ACC112 (cell line): Measurements from ENCODE around the gene CACNA2D1.
A peak's percentile ranks its signal among the peaks of the same experiment; 100 is the strongest.
"Not testable (repeated sequence)": the region's sequence is repeated elsewhere in the genome, so short reads cannot be mapped to it uniquely, and the experiment has no call there.

Experiments
- H2AFZ ChIP-seq: fragments of 200-600 bp; sonication (generic); one replicate; pipeline ENCODE4 v1.6.0; 2017; ENCODE audit warnings: antibody characterized with exemption, low read length; ENCODE audit not compliant: unreplicated experiment
- H3K27ac ChIP-seq: fragments of 200-600 bp; sonication (generic); 2 replicates; pipeline ENCODE4 v1.5.1; 2014; ENCODE audit warnings: low read depth, mild to moderate bottlenecking, antibody characterized with exemption, low read length, moderate library complexity
- H3K27me3 ChIP-seq: fragments of 200-600 bp; sonication (generic); 2 replicates; pipeline ENCODE4 v1.6.1; 2014; ENCODE audit warnings: mild to moderate bottlenecking, antibody characterized with exemption, low read length, moderate library complexity, mixed read lengths; ENCODE audit not compliant: insufficient read depth
- H3K36me3 ChIP-seq: fragments of 200-600 bp; sonication (generic); 2 replicates; pipeline ENCODE4 v1.6.1; 2016; ENCODE audit warnings: mild to moderate bottlenecking, antibody characterized with exemption, low read length, moderate library complexity, mixed read lengths; ENCODE audit not compliant: insufficient read depth
- H3K4me1 ChIP-seq: fragments of 200-600 bp; sonication (generic); one replicate; pipeline ENCODE4 v1.6.1; 2016; ENCODE audit warnings: low read length, mixed read lengths; ENCODE audit not compliant: insufficient read depth, unreplicated experiment, control insufficient read depth
- H3K4me3 ChIP-seq: fragments of 200-600 bp; sonication (generic); 2 replicates; pipeline ENCODE4 v1.5.1; 2014; ENCODE audit warnings: mild to moderate bottlenecking, low read depth, low read length
- H3K79me2 ChIP-seq: fragments of 200-600 bp; sonication (generic); one replicate; pipeline ENCODE4 v1.6.0; 2016; ENCODE audit warnings: low read length; ENCODE audit not compliant: control insufficient read depth, unreplicated experiment, insufficient read depth

The CACNA2D1 gene

DNA sequence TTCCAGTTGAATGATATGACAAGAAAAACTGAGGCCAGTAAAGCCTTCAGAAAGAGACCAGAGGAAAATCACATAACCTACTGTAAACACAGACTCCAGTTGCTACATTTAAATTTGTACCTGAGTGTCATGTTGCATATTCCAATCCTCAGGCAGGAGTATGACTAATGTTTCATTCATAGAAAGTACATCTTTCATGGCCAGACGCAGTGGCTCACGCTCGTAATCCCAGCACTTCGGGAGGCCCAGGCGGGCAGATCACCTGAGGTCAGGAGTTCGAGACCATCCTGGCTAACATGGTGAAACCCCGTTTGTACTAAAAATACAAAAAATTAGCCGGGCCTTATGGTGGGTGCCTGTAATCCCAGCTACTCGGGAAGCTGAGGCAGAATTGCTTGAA is 429.0 kb downstream of the CACNA2D1 start:
- not testable (repeated sequence) for H2AFZ ChIP-seq, H3K27me3 ChIP-seq, H3K36me3 ChIP-seq, H3K79me2 ChIP-seq, H3K27ac ChIP-seq, H3K4me3 ChIP-seq
- peaks cover 12% of the 10 kb centered on the region for H3K4me1 ChIP-seq

DNA sequence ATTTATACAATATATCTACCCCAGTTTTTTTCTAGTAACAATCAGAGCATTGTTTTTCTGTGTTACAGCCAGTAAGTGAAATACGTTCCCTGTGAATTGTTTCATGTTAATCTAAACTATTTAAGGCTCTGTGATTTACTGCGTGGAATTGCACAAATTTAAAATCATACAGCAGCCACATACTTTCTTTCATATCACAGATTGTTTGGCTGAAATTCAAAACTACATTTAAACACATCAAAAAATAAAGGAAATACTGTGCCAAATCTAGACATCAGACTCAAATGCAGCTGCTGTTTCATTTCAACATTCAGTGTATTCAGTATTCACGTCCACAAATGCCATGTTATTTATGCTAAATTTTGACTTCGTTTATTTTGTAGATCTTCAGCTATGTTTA is 431.1 kb downstream of the CACNA2D1 start:
- Histone ChIP-seq H3K4me3 (no peak overlapping the region), H3K79me2 (no peaks in the 10 kb centered on the region), H3K36me3 (no peaks in the 10 kb centered on the region), H3K27me3 (no peaks in the 10 kb centered on the region), H3K4me1 (peaks cover 7% of the 10 kb centered on the region), H2AFZ (no peak overlapping the region), H3K27ac (no peak overlapping the region)

DNA sequence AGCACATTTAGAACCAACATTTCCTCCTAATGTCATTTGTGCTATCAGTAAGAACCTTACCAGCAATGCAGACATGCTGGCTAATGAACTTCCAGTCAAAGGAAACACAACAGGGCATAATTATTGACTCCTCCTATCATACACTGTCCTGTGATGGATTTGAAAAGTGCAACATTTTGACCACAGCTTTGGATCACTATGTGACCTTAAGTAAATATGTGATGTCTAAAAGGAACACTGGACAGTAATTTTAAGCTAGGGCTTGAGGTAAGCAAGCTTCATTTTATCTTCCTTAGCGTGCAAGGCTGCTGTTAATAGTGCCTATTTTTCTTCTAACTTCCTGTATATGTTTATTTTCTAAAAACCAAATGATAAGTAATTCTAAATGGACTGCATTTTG is 433.2 kb downstream of the CACNA2D1 start:
- Histone ChIP-seq H3K27me3 (no peaks in the 10 kb centered on the region), H3K79me2 (no peaks in the 10 kb centered on the region), H3K4me1 (no peaks in the 10 kb centered on the region), H3K4me3 (no peak overlapping the region), H3K27ac (no peak overlapping the region), H2AFZ (no peak overlapping the region), H3K36me3 (no peaks in the 10 kb centered on the region)

DNA sequence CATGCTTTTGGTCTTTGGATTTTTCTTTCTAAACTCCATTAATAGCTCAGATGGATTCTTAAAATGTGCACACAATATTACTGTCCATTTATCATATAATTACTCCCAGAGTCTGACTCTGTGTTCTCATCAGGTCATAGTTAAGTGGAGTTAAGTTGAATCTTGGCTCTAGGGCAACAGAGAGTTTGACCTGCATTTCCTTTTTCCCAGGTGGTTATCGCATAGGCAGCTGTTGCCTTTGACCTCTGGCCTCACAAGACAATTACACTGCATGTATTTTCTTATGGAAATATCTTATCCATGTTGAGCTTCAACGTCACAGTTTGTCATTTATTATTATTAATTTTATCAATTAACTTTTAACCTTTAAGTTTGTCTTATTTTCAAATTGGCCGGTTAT is 436.3 kb downstream of the CACNA2D1 start:
- H3K4me1 ChIP-seq, result no peaks in the 10 kb centered on the region
- H3K79me2 ChIP-seq, result no peaks in the 10 kb centered on the region
- H3K27ac ChIP-seq, result no peak overlapping the region
- H3K36me3 ChIP-seq, result no peaks in the 10 kb centered on the region
- H2AFZ ChIP-seq, result no peak overlapping the region
- H3K4me3 ChIP-seq, result no peak overlapping the region
- H3K27me3 ChIP-seq, result no peaks in the 10 kb centered on the region

DNA sequence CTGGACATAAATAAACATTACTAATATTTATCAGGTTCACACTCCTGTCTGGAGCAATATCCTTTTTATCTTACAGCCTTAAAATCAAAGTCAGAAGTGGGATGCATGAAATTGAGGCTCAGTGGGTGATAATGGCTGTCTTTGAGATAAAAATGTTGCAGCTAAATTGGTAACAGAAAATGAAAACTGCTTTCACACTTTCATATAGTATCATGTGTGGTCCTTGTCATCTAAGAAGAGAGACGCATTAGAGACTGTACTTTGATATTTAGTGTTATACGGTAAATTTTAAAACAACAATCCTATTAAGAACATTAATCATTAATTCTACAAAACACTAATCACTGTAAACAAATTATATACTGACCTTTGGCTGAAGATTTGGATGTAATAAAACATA is 438.5 kb downstream of the CACNA2D1 start:
- Histone ChIP-seq H3K79me2 (no peaks in the 10 kb centered on the region), H3K27ac (no peak overlapping the region), H3K36me3 (no peaks in the 10 kb centered on the region), H2AFZ (no peak overlapping the region), H3K4me1 (no peaks in the 10 kb centered on the region), H3K27me3 (no peaks in the 10 kb centered on the region), H3K4me3 (no peak overlapping the region)

DNA sequence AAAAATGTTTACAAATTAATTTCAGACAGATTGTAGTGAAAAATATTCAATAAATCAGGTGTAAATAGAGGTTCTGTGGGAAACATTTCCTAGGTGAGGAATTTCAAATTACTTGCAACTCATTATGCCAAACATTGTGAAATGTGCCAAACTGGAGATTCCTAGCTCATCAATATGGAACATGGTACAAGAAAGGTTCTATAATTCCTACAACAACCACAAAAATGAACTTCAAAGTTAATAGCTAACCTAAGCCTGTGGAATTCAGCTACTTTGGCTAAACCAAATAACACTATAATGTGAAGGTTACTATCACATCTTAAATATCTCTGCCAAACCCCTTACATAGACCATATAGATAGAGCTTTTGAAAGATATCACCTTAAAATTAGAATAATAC is 450.4 kb downstream of the CACNA2D1 start:
- peaks cover 4% of the 10 kb centered on the region for H3K4me1 ChIP-seq
- H3K27me3 ChIP-seq, result no peaks in the 10 kb centered on the region

DNA sequence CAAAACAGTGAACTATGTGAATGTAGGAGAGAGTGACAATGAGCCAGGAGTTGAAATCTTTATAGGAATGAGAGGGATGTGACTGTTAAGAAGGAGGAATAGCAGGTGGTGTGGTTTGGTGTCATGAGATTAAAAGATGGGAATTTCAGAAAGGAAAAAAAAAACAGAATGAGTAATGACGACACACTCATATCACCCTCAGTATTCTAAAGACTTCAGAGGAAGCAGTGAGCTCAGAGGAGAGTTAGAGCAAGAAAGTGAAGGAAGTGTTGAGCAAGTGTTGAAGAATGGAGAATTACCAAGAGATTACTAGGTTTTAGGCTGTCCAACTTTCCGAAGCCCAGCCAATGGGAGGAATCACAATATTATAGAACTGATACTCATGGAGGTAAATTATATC is 453.2 kb downstream of the CACNA2D1 start:
- H3K4me3 ChIP-seq, result no peak overlapping the region
- H3K27ac ChIP-seq, result peak overlapping the region; percentile 26; the same call in 1 of the 2 replicates
- no peaks in the 10 kb centered on the region for H3K79me2 ChIP-seq
- H3K27me3 ChIP-seq, result no peaks in the 10 kb centered on the region
- H3K36me3 ChIP-seq, result peaks cover 8% of the 10 kb centered on the region
- peaks cover 4% of the 10 kb centered on the region for H3K4me1 ChIP-seq
- H2AFZ ChIP-seq, result no peak overlapping the region

More for the DNA sequence above, 450.4 kb downstream of the CACNA2D1 start:
- Histone ChIP-seq H3K79me2 (no peaks in the 10 kb centered on the region), H2AFZ (no peak overlapping the region), H3K36me3 (peaks cover 8% of the 10 kb centered on the region), H3K4me3 (no peak overlapping the region), H3K27ac (no peak overlapping the region)

DNA sequence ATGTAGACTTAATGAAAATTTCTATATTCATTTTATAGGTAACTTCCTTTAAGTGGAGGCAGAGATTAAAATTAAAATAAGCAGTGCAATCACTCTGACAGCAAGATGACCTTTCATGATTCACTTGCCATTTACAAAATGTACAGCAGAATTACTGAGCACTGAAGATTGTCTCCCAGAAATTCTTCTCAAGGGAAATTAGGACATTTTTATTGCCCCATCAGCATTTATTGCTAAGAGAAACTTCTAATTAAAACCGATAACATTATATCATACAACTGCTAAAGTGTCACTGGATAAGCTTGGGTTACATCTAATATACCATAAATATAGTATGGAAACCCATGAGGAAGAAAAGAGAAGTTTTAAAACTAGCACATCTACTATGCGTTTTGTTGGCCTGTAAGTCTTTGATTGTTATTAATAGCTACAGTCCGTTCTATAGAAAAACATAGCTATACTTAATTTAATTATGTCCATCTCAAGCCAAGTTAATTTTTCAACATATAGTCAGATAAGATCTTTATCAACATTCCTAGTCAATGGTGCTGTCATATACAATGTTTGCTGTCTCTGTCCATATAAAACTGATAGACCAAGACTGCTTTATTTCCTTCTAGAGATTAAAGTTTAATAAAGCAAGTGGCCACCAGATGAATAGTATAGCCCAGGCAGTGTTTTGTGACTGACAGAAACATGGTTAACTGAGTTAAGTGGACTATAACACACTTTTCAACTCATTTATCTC is 456.7 kb downstream of the CACNA2D1 start:
- Histone ChIP-seq H3K36me3 (peaks cover 8% of the 10 kb centered on the region), H3K79me2 (no peaks in the 10 kb centered on the region), H3K4me3 (no peak overlapping the region), H3K4me1 (peaks cover 4% of the 10 kb centered on the region), H2AFZ (no peak overlapping the region), H3K27me3 (no peaks in the 10 kb centered on the region), H3K27ac (no peak overlapping the region)

DNA sequence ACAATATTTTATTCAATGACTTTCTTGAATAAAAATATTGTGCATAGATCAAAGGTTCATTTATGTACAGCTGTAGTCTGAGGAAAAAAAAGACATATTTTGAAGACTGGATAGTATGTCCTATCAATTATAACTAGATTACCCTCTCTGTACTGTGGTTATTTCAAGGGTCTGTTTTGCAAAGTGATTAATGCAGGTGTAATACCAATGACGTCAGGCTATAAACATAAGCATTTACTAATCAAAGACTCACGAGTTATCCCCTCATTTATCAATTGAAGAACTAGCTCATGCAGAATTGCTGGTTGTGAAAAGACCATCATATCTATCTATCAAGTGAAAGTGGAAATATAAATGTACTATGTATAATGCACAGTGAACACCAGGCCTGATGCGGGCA is 460.2 kb downstream of the CACNA2D1 start:
- H3K4me1 ChIP-seq, result no peaks in the 10 kb centered on the region
- H3K36me3 ChIP-seq, result no peaks in the 10 kb centered on the region
- H2AFZ ChIP-seq, result no peak overlapping the region
- no peak overlapping the region for H3K27ac ChIP-seq
- no peaks in the 10 kb centered on the region for H3K79me2 ChIP-seq
- H3K4me3 ChIP-seq, result no peak overlapping the region
- H3K27me3 ChIP-seq, result no peaks in the 10 kb centered on the region

DNA sequence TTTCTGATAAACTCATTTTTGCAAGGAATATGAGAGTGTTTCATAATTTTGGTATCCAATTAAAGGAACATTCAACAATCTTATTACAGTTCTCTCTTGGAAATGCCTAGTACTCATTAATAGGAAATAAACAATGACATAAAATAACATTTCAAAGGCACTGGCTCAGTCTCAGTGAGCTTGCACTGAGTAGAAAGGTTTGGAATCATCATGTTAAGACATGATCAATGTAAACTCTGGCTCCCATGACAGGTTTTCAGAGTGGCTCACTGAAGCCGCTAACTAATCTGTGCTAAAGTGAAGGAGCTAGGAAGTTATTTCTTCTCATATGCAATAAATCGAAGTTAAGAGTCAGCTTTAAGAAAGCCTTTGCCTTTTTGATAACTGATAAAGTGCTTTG is 470.5 kb downstream of the CACNA2D1 start:
- peaks cover 4% of the 10 kb centered on the region for H3K4me1 ChIP-seq
- H2AFZ ChIP-seq, result no peak overlapping the region
- no peaks in the 10 kb centered on the region for H3K79me2 ChIP-seq
- H3K4me3 ChIP-seq, result no peak overlapping the region
- no peaks in the 10 kb centered on the region for H3K27me3 ChIP-seq
- H3K27ac ChIP-seq, result no peak overlapping the region
- H3K36me3 ChIP-seq, result no peaks in the 10 kb centered on the region

DNA sequence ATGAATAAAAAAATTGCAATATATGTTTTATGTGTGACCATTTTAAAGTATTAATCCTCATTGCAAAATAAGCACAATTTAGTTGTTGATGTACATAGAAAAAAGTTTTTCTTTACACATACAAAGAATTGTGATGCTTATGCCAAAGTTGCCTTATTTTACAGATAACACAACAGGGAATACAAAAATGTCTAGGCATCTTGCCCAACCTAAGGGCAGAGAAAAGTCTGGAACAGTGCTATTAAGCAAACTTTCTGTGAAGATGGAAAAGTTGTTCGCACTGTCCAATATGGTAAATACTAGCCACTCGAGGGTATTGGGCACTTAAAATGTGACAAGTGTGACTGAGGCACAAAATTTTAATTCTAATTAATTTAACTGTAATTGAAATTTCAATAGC is 483.6 kb downstream of the CACNA2D1 start:
- H3K79me2 ChIP-seq, result no peaks in the 10 kb centered on the region
- peaks cover 5% of the 10 kb centered on the region for H3K4me1 ChIP-seq
- H3K36me3 ChIP-seq, result no peaks in the 10 kb centered on the region
- no peaks in the 10 kb centered on the region for H3K27me3 ChIP-seq
- H3K27ac ChIP-seq, result no peak overlapping the region
- no peak overlapping the region for H2AFZ ChIP-seq
- no peak overlapping the region for H3K4me3 ChIP-seq
